K562 (cell line): ENCODE measurements around the gene OPTN. TPM values are rescaled to one million over a fixed set of nuclear protein-coding genes. Genes with fewer than 3 reads are reported as not detected.

Experiments used
- ATAC-seq: fragments of 200-7000 bp; cut with Tn5 transposase; 3 replicates; pipeline ENCODE4 v1.9.1; 2020; ENCODE audit warnings: moderate library complexity
- BruUV-seq: library from RNA; stranded (reverse); fragments of 400-500 nt; replicated peaks from 2 replicates; lab custom pipeline; 2021; lab: Mats Ljungman, UMichigan
- CTCF ChIA-PET: fragments of 300-600 bp; formaldehyde crosslinking; extraction: SDS; loops from one replicate; lab custom pipeline; 2021; ENCODE audit warnings: low intra/inter-chr PET ratio; lab: Yijun Ruan, JAX
- POLR2A ChIA-PET: fragments of 300-600, 350-650 bp; sonication (Branson Sonifier 250); formaldehyde crosslinking; extraction: SDS; loops from one replicate; lab custom pipeline; 2021; ENCODE audit warnings: antibody characterized with exemption, inconsistent platforms; lab: Yijun Ruan, JAX
- DNase-seq, 4 experiments: peaks; one replicate each; pipeline versions ENCODE4 v3.0.0 to v3.0.0-alpha.2; 2011 to 2018; ENCODE audit warnings: low spot score in 3 of 4, mixed read lengths in 3 of 4; ENCODE audit errors: extremely low read depth in 1 of 4
- FAIRE-seq: peaks from 2 replicates; lab custom pipeline; 2011; peaks lifted over from hg19 to GRCh38; lab: Jason Lieb, UNC
- H2AFZ ChIP-seq: 2 replicates; pipeline ENCODE4 v1.6.0; 2011; ENCODE audit warnings: low read depth, low read length, control low read depth, inconsistent platforms
- H3K27ac ChIP-seq: fragments of 200-600 bp; 3 replicates; pipeline ENCODE4 v1.8.0; 2011; ENCODE audit warnings: low read depth, mild to moderate bottlenecking, control low read depth, inconsistent platforms, low read length, moderate library complexity, mixed read lengths; ENCODE audit errors: extremely low read depth
- H3K27me3 ChIP-seq, 2 experiments: fragments of 300-600 bp in 1 of 2; 2 replicates in 1 of 2; 3 replicates in 1 of 2; pipeline versions ENCODE4 v1.6.0 to v1.8.0; 2011; ENCODE audit warnings: inconsistent platforms in 2 of 2, low read length in 2 of 2, mild to moderate bottlenecking in 1 of 2, mixed read lengths in 1 of 2, moderate library complexity in 1 of 2; ENCODE audit not compliant: control insufficient read depth in 2 of 2, insufficient read depth in 2 of 2
- H3K36me3 ChIP-seq: fragments of 300-600 bp; 3 replicates; pipeline ENCODE4 v1.8.0; 2011; ENCODE audit warnings: mild to moderate bottlenecking, low read length, inconsistent platforms; ENCODE audit not compliant: control insufficient read depth, insufficient read depth
- H3K4me1 ChIP-seq, 2 experiments: fragments of 200-600 bp in 1 of 2; replicated peaks in 1 of 2; 2 replicates in 1 of 2; 3 replicates in 1 of 2; pipeline versions ENCODE4 v1.5.1 to v1.8.0; 2011; ENCODE audit warnings: inconsistent platforms in 2 of 2, low read length in 2 of 2, mild to moderate bottlenecking in 1 of 2, mixed read lengths in 1 of 2, moderate library complexity in 1 of 2; ENCODE audit not compliant: control insufficient read depth in 2 of 2, insufficient read depth in 2 of 2
- H3K4me2 ChIP-seq: 2 replicates; pipeline ENCODE4 v1.6.1; 2011; ENCODE audit warnings: low read length, control low read depth, inconsistent platforms, mixed read lengths; ENCODE audit not compliant: insufficient read depth
- H3K4me3 ChIP-seq: fragments of 200-600 bp; sonication (generic), shearing (Covaris generic); 2 replicates; pipeline ENCODE4 v1.5.1; 2016; ENCODE audit warnings: control low read depth, inconsistent platforms
- H3K79me2 ChIP-seq: fragments of 200-600 bp; 3 replicates; pipeline ENCODE4 v1.8.0; 2011; ENCODE audit warnings: low read length, inconsistent platforms; ENCODE audit not compliant: control insufficient read depth, insufficient read depth
- H3K9ac ChIP-seq, 2 experiments: 2 replicates each; pipeline versions ENCODE4 v1.6.0 to v1.6.1; 2011; ENCODE audit warnings: low read depth in 2 of 2, low read length in 2 of 2, control low read depth in 1 of 2, inconsistent platforms in 1 of 2, mild to moderate bottlenecking in 1 of 2, mixed read lengths in 1 of 2; ENCODE audit not compliant: insufficient read depth in 1 of 2
- H3K9me1 ChIP-seq: one replicate; pipeline ENCODE4 v1.6.0; 2011; ENCODE audit warnings: inconsistent platforms, mild to moderate bottlenecking, low read length, moderate library complexity; ENCODE audit not compliant: control insufficient read depth, insufficient read depth
- H3K9me3 ChIP-seq: replicated peaks from 2 replicates; pipeline ENCODE4 v1.5.1; 2011; ENCODE audit warnings: low read depth, low read length, inconsistent platforms; ENCODE audit not compliant: control insufficient read depth, insufficient read depth
- H4K20me1 ChIP-seq: replicated peaks from 2 replicates; pipeline ENCODE4 v1.6.1; 2011; ENCODE audit warnings: low read length, inconsistent platforms, mixed read lengths; ENCODE audit not compliant: control insufficient read depth, insufficient read depth
- CCAR2 ChIP-seq: fragments of 200-400 bp; formaldehyde crosslinking; IDR thresholded peaks from 2 replicates; pipeline ENCODE4 v1.6.1; 2017; ENCODE audit warnings: mild to moderate bottlenecking, low read depth, low read length
- FOXK2 ChIP-seq, 2 experiments: fragments of 450-650 bp; IDR thresholded peaks in 1 of 2; conservative IDR thresholded peaks in 1 of 2; 2 replicates each; pipeline ENCODE4 v1.6.1; 2016; ENCODE audit warnings: low read depth in 2 of 2, mild to moderate bottlenecking in 1 of 2
- KLF6 ChIP-seq: fragments of 250-450 bp; sonication (Bioruptor Pico); IDR thresholded peaks from 2 replicates; pipeline ENCODE4 v1.4.0; 2020; ENCODE audit warnings: mild to moderate bottlenecking, moderate library complexity, borderline replicate concordance
- MLLT1 ChIP-seq, 2 experiments: fragments of 450-650 bp; IDR thresholded peaks; 2 replicates each; pipeline ENCODE4 v1.6.1; 2016
- RAD21 ChIP-seq, 2 experiments: fragments of 250-450 bp in 1 of 2; fragments of 450-650 bp in 1 of 2; sonication (Bioruptor Pico) in 1 of 2; formaldehyde crosslinking in 1 of 2; IDR thresholded peaks in 1 of 2; conservative IDR thresholded peaks in 1 of 2; 2 replicates each; pipeline versions ENCODE4 v1.4.0 to v1.8.0; 2020 to 2022; ENCODE audit warnings: mild to moderate bottlenecking in 2 of 2, moderate library complexity in 1 of 2
- ZNF384 ChIP-seq: IDR thresholded peaks from 2 replicates; pipeline ENCODE4 v1.6.1; 2012; ENCODE audit warnings: low read depth, low read length, improper control_type of control experiment
- ZNF512 ChIP-seq: IDR thresholded peaks from 2 replicates; pipeline ENCODE4 v1.6.1; 2016; ENCODE audit warnings: missing genetic modification characterization, missing compliant biosample characterization
- WGBS: fragments of 100-300 bp; shearing (Covaris generic); methylation state at CpG from one replicate; pipeline ENCODE4 v1.1.6; 2016; ENCODE audit warnings: low coverage, mixed read lengths; ENCODE audit not compliant: insufficient coverage; ENCODE audit errors: missing lambda C conversion rate; 5-methylcytosine and 5-hydroxymethylcytosine counted together
- in situ Hi-C: fragments of 300-500 bp; cut with MboI; formaldehyde crosslinking; loops from 4 replicates; pipeline ENCODE4 v1.15.0; 2018; ENCODE audit warnings: inconsistent platforms, mixed read lengths
- intact Hi-C: fragments of 100-400 bp; cut with micrococcal nuclease; formaldehyde crosslinking; loops from 2 replicates; pipeline ENCODE4 v1.14.2; 2022
- polyA plus RNA-seq, 8 experiments: library from polyadenylated mRNA; depleted of rRNA in 4 of 8; stranded (reverse) in 5 of 8; unstranded in 3 of 8; fragments of >200 nt; fragmentation: Nextera tagmentation in 2 of 8; fragmentation: Illumina TruSeq in 1 of 8; extraction: Ambion mirVana in 2 of 8; extraction: Trizol in 1 of 8; gene quantifications; 2 replicates each; pipeline versions ENCODE4 v1.2.1 to v1.2.3, GENCODE V29; 2011 to 2014; ENCODE audit warnings: inconsistent platforms in 1 of 8, missing spikeins in 1 of 8
- total RNA-seq, 7 experiments: library from RNA; depleted of rRNA in 6 of 7; stranded (reverse); fragments of >200 nt in 6 of 7; fragmentation: Illumina TruSeq in 2 of 7; extraction: Trizol in 2 of 7; gene quantifications; 2 replicates each; pipeline versions ENCODE4 v1.2.1 to v1.2.3, GENCODE V29; 2011 to 2021; ENCODE audit warnings: low replicate concordance in 1 of 7
- TF ChIP-seq, protein P1 (sequence below), 3 experiments: IDR thresholded peaks in 2 of 3; conservative IDR thresholded peaks in 1 of 3; 2 replicates each; pipeline ENCODE4 v1.5.1; 2011 to 2012; ENCODE audit warnings: low read length in 3 of 3, mild to moderate bottlenecking in 3 of 3, control low read depth in 2 of 3, improper control_type of control experiment in 1 of 3, inconsistent platforms in 1 of 3, low read depth in 1 of 3, mixed read lengths in 1 of 3, moderate library complexity in 1 of 3; ENCODE audit not compliant: insufficient read depth in 2 of 3

OPTN gene
- total and polyA plus RNA-seq, 9 of the 15 experiments (the other 6 are each of a cell fraction or from before 2014, with no cell fraction given): 2.2 to 6.8 (median 5.0) TPM

DNA sequence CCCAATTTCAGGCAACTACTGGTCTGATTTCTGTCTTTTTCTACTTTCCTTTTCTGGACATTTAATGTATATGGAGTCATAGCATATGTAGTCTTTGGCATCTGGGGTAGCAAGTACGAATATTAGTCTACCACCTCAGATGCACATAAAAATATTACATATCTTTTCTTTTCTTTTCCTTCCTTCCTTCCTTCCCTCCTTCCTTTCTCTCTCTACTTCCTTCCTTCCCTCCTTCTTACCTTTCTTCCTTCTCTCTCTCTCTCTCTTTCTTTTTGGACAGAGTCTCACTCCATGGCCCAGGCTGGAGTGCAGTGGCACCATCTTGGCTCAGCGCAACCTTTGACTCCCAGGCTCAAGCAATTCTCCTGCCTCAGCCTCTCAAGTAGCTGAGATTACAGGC, 4.0 kb upstream of the OPTN start:
- ATAC-seq (no peak), FAIRE-seq (no peak), DNase-seq (no peak)
- H3K4me1 ChIP-seq: peaks cover 12 to 18% of the 10 kb centered on the region in 2 experiments; a peak in 4 of 5 replicates
- no peak overlapping the region for H3K9ac ChIP-seq
- no peaks in the 10 kb centered on the region for H3K27me3 ChIP-seq
- no peaks in the 10 kb centered on the region for H3K36me3 ChIP-seq
- POLR2A ChIA-PET: no interaction called here
- no peak overlapping the region for H3K4me2 ChIP-seq
- no peak overlapping the region for H3K4me3 ChIP-seq
- in situ Hi-C loops (no loop called here), intact Hi-C loops (no loop called here)
- no peak overlapping the region for H2AFZ ChIP-seq
- CTCF ChIA-PET: interaction anchor here (0.7 kb wide), 1 partner anchor 473 kb away, joined by 3 read pairs; no protein-coding TSS in a partner anchor
- H4K20me1 ChIP-seq: no peaks in the 10 kb centered on the region
- BruUV-seq: no TSS peak
- H3K9me1 ChIP-seq: no peaks in the 10 kb centered on the region
- TF ChIP-seq ZNF512 (tag): peak; percentile 89
- TF ChIP-seq KLF6: no peak
- H3K9me3 ChIP-seq: no peaks in the 10 kb centered on the region
- no peak overlapping the region for H3K27ac ChIP-seq
- H3K79me2 ChIP-seq: no peaks in the 10 kb centered on the region
- 23% methylated on average over 1 of the region's 2 CpGs for WGBS

DNA sequence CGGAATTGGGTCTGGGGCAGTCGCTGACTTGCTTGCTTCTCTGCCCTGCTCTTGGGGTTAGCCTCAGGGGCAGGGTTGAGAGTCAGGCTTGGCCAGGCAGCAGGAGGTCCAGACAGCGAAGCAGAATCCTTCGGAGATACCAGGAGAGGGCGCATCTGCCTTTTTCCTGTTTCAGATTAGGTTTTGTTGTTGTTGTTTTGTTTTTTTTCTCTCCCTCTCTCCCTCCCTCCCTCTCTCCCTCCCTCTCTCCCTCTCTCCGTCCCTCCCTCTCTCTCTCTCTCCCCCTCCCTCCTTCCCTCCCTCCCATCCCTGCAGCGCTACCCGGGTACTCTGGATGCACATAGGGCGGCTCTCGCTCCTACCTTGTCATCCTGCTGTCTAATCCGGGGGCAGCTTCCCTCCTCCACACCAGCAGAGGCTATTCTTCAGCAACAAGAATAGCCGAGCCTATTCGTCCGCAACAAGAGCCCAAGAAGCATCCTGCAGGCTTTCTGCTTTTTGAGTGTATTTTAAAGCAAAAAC, 758 bp upstream of the OPTN start:
- peak; percentile 38 to 64 (median 52) for DNase-seq
- CTCF ChIA-PET: interaction anchor here (0.6 kb wide), 1 partner anchor 738 kb away, joined by 3 read pairs; no protein-coding TSS in a partner anchor
- Histone ChIP-seq H3K9ac (peak overlapping the region in 1 of 2 experiments; percentile 61; a peak in 2 of 4 replicates), H3K4me3 (peak overlapping the region; percentile 61), H3K27me3 (no peaks in the 10 kb centered on the region), H3K9me1 (no peaks in the 10 kb centered on the region), H3K27ac (peak overlapping the region; percentile 43; the same call in 1 of the 3 replicates), H3K36me3 (no peaks in the 10 kb centered on the region), H3K79me2 (no peaks in the 10 kb centered on the region), H3K4me2 (peak overlapping the region; percentile 91), H4K20me1 (no peaks in the 10 kb centered on the region), H2AFZ (peak overlapping the region; percentile 95), H3K9me3 (no peaks in the 10 kb centered on the region), H3K4me1 (peaks cover 10 to 13% of the 10 kb centered on the region in 2 experiments; a peak in 4 of 5 replicates)
- 5% methylated on average over 7 of the region's 14 CpGs for WGBS
- POLR2A ChIA-PET: interaction anchor here (0.5 to 1.0 kb wide), 3 partner anchors 62 to 201 kb away, joined by 3 to 4 read pairs (median 3); partner anchors contain the start of genes MCM10 and PHYH
- ATAC-seq: peak; percentile 67
- no TSS peak for BruUV-seq
- peak; percentile 73 for FAIRE-seq
- in situ Hi-C loops: no loop called here
- intact Hi-C loops: no loop called here
- TF ChIP-seq MLLT1 (IDR thresholded peaks at IDR 0.05): peak in 1 of 2 experiments; percentile 58; a peak in 1 of 4 replicates
- peak; percentile 42; the same call in 1 of the 2 replicates for TF ChIP-seq ZNF384
- no peak for TF ChIP-seq CCAR2
- TF ChIP-seq, protein P1, sequence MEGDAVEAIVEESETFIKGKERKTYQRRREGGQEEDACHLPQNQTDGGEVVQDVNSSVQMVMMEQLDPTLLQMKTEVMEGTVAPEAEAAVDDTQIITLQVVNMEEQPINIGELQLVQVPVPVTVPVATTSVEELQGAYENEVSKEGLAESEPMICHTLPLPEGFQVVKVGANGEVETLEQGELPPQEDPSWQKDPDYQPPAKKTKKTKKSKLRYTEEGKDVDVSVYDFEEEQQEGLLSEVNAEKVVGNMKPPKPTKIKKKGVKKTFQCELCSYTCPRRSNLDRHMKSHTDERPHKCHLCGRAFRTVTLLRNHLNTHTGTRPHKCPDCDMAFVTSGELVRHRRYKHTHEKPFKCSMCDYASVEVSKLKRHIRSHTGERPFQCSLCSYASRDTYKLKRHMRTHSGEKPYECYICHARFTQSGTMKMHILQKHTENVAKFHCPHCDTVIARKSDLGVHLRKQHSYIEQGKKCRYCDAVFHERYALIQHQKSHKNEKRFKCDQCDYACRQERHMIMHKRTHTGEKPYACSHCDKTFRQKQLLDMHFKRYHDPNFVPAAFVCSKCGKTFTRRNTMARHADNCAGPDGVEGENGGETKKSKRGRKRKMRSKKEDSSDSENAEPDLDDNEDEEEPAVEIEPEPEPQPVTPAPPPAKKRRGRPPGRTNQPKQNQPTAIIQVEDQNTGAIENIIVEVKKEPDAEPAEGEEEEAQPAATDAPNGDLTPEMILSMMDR (IDR thresholded peaks at IDR 0.05 in 2 of 3, conservative IDR thresholded peaks at IDR 0.05 in 1 of 3; ENCODE audit: insufficient read depth in 2 of 3, low read depth in 1 of 3, low read length in 3 of 3): peak; percentile 33 to 56 (median 56); a peak in 5 of 6 replicates
- TF ChIP-seq RAD21 (CRISPR knock-in tag; conservative IDR thresholded peaks at IDR 0.05 in 1 of 2, IDR thresholded peaks at IDR 0.05 in 1 of 2): peak in 1 of 2 experiments; percentile 28; a peak in 2 of 4 replicates
- peak; percentile 20 to 68; a peak in 2 of 4 replicates for TF ChIP-seq FOXK2 (conservative IDR thresholded peaks at IDR 0.05 in 1 of 2, IDR thresholded peaks at IDR 0.05 in 1 of 2; ENCODE audit: low read depth in 2 of 2)
